ENCODE measurements around the gene CDC42BPG.

- TF ChIP-seq, protein P1, sequence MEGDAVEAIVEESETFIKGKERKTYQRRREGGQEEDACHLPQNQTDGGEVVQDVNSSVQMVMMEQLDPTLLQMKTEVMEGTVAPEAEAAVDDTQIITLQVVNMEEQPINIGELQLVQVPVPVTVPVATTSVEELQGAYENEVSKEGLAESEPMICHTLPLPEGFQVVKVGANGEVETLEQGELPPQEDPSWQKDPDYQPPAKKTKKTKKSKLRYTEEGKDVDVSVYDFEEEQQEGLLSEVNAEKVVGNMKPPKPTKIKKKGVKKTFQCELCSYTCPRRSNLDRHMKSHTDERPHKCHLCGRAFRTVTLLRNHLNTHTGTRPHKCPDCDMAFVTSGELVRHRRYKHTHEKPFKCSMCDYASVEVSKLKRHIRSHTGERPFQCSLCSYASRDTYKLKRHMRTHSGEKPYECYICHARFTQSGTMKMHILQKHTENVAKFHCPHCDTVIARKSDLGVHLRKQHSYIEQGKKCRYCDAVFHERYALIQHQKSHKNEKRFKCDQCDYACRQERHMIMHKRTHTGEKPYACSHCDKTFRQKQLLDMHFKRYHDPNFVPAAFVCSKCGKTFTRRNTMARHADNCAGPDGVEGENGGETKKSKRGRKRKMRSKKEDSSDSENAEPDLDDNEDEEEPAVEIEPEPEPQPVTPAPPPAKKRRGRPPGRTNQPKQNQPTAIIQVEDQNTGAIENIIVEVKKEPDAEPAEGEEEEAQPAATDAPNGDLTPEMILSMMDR (IDR thresholded peaks at IDR 0.05 in 2 of 3, conservative IDR thresholded peaks at IDR 0.05 in 1 of 3; ENCODE audit: borderline replicate concordance in 1 of 3, insufficient read depth in 1 of 3, low read depth in 2 of 3, low read length in 2 of 3), result no peak
- TF ChIP-seq POLR2AphosphoS5 (IDR thresholded peaks at IDR 0.05; ENCODE audit: low read depth, low read length) (no peak), MAX (IDR thresholded peaks at IDR 0.05) (no peak), YY1 (IDR thresholded peaks at IDR 0.05; ENCODE audit: extremely low read depth, insufficient replicate concordance, low read depth, low read length) (no peak), EZH2phosphoT487 (IDR thresholded peaks at IDR 0.05; ENCODE audit: borderline replicate concordance) (no peak), POLR2A (IDR thresholded peaks at IDR 0.05; ENCODE audit: borderline replicate concordance, extremely low read depth, insufficient read depth, insufficient read length) (no peak), EZH2 (IDR thresholded peaks at IDR 0.05) (no peak), ZNF274 (IDR thresholded peaks at IDR 0.05; ENCODE audit: low read depth, low read length) (no peak), RAD21 (IDR thresholded peaks at IDR 0.05; ENCODE audit: low read depth) (no peak), ZBTB33 (IDR thresholded peaks at IDR 0.05; ENCODE audit: extremely low read depth, insufficient replicate concordance, low read length) (no peak), CBX3 (IDR thresholded peaks at IDR 0.05; ENCODE audit: low read depth) (no peak), EGR1 (IDR thresholded peaks at IDR 0.05; ENCODE audit: low read depth) (no peak)
Measured at GRCh38 chr11:64794526-64794925, 49.9 kb downstream of the CDC42BPG start.
